ENCODE measurements around the gene OR51V1.

GRCh38 chr11:5200582-5200981 is at the start of gene OR51V1:
- TF ChIP-seq CTCF (IDR thresholded peaks at IDR 0.05; ENCODE audit: insufficient read depth, low read length), result no peak
- TF ChIP-seq POLR2AphosphoS5 (IDR thresholded peaks at IDR 0.05; ENCODE audit: low read depth), result no peak
